Common myeloid progenitor, CD34-positive (primary cell): ENCODE data around the gene PTPN18.

ENCODE experiments used
- CTCF ChIA-PET: fragments of 350-600 bp; sonication (Branson Sonifier 250); formaldehyde crosslinking; loops from one replicate; lab custom pipeline; 2021; ENCODE audit warnings: antibody characterized with exemption; lab: Charles Lee
- POLR2A ChIA-PET: fragments of 350-600 bp; sonication (Branson Sonifier 250); formaldehyde crosslinking; loops from one replicate; lab custom pipeline; 2021; ENCODE audit warnings: antibody characterized with exemption; lab: Charles Lee
- DNase-seq, 3 donors: peaks; one replicate each; pipeline versions ENCODE4 v3.0.0 to v3.0.0-alpha.2; 2013
- H3K27ac ChIP-seq, 2 experiments: 1 replicate in 1 of 2; 2 replicates in 1 of 2; pipeline ENCODE4 v1.7.0; 2013; ENCODE audit warnings: inconsistent platforms in 2 of 2, low read length in 2 of 2, mild to moderate bottlenecking in 2 of 2, low read depth in 1 of 2, moderate library complexity in 1 of 2; ENCODE audit not compliant: severe bottlenecking in 2 of 2, insufficient read depth in 1 of 2, poor library complexity in 1 of 2
- H3K27me3 ChIP-seq, 5 experiments: replicated peaks in 2 of 5; 1 replicate in 3 of 5; 2 replicates in 2 of 5; pipeline versions ENCODE4 v1.6.1 to v1.7.0; 2013; ENCODE audit warnings: low read length in 4 of 5, mild to moderate bottlenecking in 2 of 5, moderate library complexity in 2 of 5, inconsistent platforms in 1 of 5; ENCODE audit not compliant: insufficient read depth in 5 of 5, control insufficient read depth in 4 of 5
- H3K36me3 ChIP-seq, 4 experiments: 1 replicate in 2 of 4; 2 replicates in 2 of 4; pipeline versions ENCODE4 v1.6.1 to v1.7.0; 2013; ENCODE audit warnings: low read length in 3 of 4, control low read depth in 1 of 4, mild to moderate bottlenecking in 1 of 4; ENCODE audit not compliant: control insufficient read depth in 4 of 4, insufficient read depth in 4 of 4
- H3K4me1 ChIP-seq, 4 experiments: 1 replicate in 3 of 4; 2 replicates in 1 of 4; pipeline versions ENCODE4 v1.6.1 to v1.7.1; 2013; ENCODE audit warnings: low read length in 3 of 4, mild to moderate bottlenecking in 3 of 4, control low read depth in 1 of 4, inconsistent platforms in 1 of 4, moderate library complexity in 1 of 4; ENCODE audit not compliant: control insufficient read depth in 4 of 4, insufficient read depth in 4 of 4; ENCODE audit errors: control extremely low read depth in 1 of 4
- H3K4me3 ChIP-seq, 7 experiments: 1 replicate in 4 of 7; 2 replicates in 3 of 7; pipeline versions ENCODE4 v1.5.1 to v1.7.0; 2013; ENCODE audit warnings: mild to moderate bottlenecking in 7 of 7, low read length in 6 of 7, moderate library complexity in 6 of 7, inconsistent platforms in 2 of 7, low read depth in 2 of 7, control low read depth in 1 of 7; ENCODE audit not compliant: insufficient read depth in 4 of 7, control insufficient read depth in 1 of 7; ENCODE audit errors: extremely low read depth in 1 of 7
- H3K9me3 ChIP-seq, 5 experiments: 1 replicate in 4 of 5; 2 replicates in 1 of 5; pipeline versions ENCODE4 v1.6.1 to v1.7.1; 2013; ENCODE audit warnings: low read length in 4 of 5, mild to moderate bottlenecking in 2 of 5, inconsistent platforms in 1 of 5, low read depth in 1 of 5, moderate library complexity in 1 of 5; ENCODE audit not compliant: control insufficient read depth in 4 of 5, insufficient read depth in 2 of 5; ENCODE audit errors: control extremely low read depth in 1 of 5
- WGBS: methylation state at CpG from one replicate; pipeline ENCODE4 v1.1.5; 2013; ENCODE audit not compliant: insufficient coverage; 5-methylcytosine and 5-hydroxymethylcytosine counted together

Gene PTPN18

GRCh38 chr2:130335226-130335625 lies 20.6 kb upstream of the PTPN18 start:
- H3K36me3 ChIP-seq: peaks cover 0 to 17% (median 16%) of the 10 kb centered on the region in 4 experiments
- H3K4me3 ChIP-seq: no peak overlapping the region
- no peak overlapping the region for H3K27ac ChIP-seq
- H3K9me3 ChIP-seq: peaks cover 0 to 2% (median 1%) of the 10 kb centered on the region in 5 experiments
- POLR2A ChIA-PET: no interaction called here
- peaks cover 0 to 22% (median 5%) of the 10 kb centered on the region in 5 experiments for H3K27me3 ChIP-seq
- CTCF ChIA-PET: no interaction called here
- no peak for DNase-seq
- H3K4me1 ChIP-seq: peaks cover 0 to 9% (median 3%) of the 10 kb centered on the region in 4 experiments

- peaks cover 0 to 2% (median 1%) of the 10 kb centered on the region in 5 experiments for H3K9me3 ChIP-seq
- no peak overlapping the region for H3K27ac ChIP-seq
- 93% methylated on average over 9 of the region's 13 CpGs for WGBS
- H3K4me3 ChIP-seq: no peak overlapping the region
- ChIA-PET POLR2A (no interaction called here), CTCF (no interaction called here)
- H3K27me3 ChIP-seq: peaks cover 0 to 12% (median 4%) of the 10 kb centered on the region in 5 experiments
- H3K4me1 ChIP-seq: peaks cover 2 to 16% (median 6%) of the 10 kb centered on the region in 4 experiments
- H3K36me3 ChIP-seq: peaks cover 0 to 19% (median 17%) of the 10 kb centered on the region in 4 experiments
- no peak for DNase-seq
Measured at GRCh38 chr2:130336150-130336876, 19.5 kb upstream of the PTPN18 start.

- H3K27me3 ChIP-seq: peaks cover 0 to 6% (median 0%) of the 10 kb centered on the region in 5 experiments
- H3K4me3 ChIP-seq: peak overlapping the region in 3 of 7 experiments; percentile 27 to 69 (median 65)
- DNase-seq: peak in 2 of 3 donors; percentile 76 to 77
- ChIA-PET CTCF (no interaction called here), POLR2A (no interaction called here)
- H3K27ac ChIP-seq: no peak overlapping the region
- peaks cover 0 to 19% (median 17%) of the 10 kb centered on the region in 4 experiments for H3K36me3 ChIP-seq
- peaks cover 2 to 19% (median 8%) of the 10 kb centered on the region in 4 experiments for H3K4me1 ChIP-seq
- peaks cover 0 to 2% (median 1%) of the 10 kb centered on the region in 5 experiments for H3K9me3 ChIP-seq
- 64% methylated on average over 27 of the region's 29 CpGs for WGBS
Measured at GRCh38 chr2:130336877-130337734, 18.8 kb upstream of the PTPN18 start.

GRCh38 chr2:130337735-130338325 lies 18.0 kb upstream of the PTPN18 start:
- Histone ChIP-seq H3K27ac (no peak overlapping the region), H3K9me3 (peaks cover 0 to 2% (median 1%) of the 10 kb centered on the region in 5 experiments), H3K4me1 (peaks cover 0 to 19% (median 5%) of the 10 kb centered on the region in 4 experiments), H3K27me3 (peaks cover 0 to 3% (median 0%) of the 10 kb centered on the region in 5 experiments), H3K4me3 (peak overlapping the region in 2 of 7 experiments; percentile 65 to 69), H3K36me3 (peaks cover 0 to 19% (median 17%) of the 10 kb centered on the region in 4 experiments)
- WGBS: 100% methylated on average over 2 of the region's 8 CpGs
- no peak for DNase-seq
- ChIA-PET CTCF (no interaction called here), POLR2A (no interaction called here)

- peaks cover 0 to 3% (median 0%) of the 10 kb centered on the region in 5 experiments for H3K27me3 ChIP-seq
- H3K4me3 ChIP-seq: no peak overlapping the region
- CTCF ChIA-PET: no interaction called here
- peaks cover 0 to 19% (median 17%) of the 10 kb centered on the region in 4 experiments for H3K36me3 ChIP-seq
- no peak overlapping the region for H3K27ac ChIP-seq
- 95% methylated on average over 12 of the region's 12 CpGs for WGBS
- no peak for DNase-seq
- POLR2A ChIA-PET: no interaction called here
- peaks cover 0 to 2% (median 1%) of the 10 kb centered on the region in 5 experiments for H3K9me3 ChIP-seq
- H3K4me1 ChIP-seq: peaks cover 2 to 22% (median 12%) of the 10 kb centered on the region in 4 experiments
Measured at GRCh38 chr2:130338793-130339345, 17.0 kb upstream of the PTPN18 start.

- CTCF ChIA-PET: interaction anchor here (1.1 to 2.6 kb wide), 2 partner anchors 9 to 33 kb away, joined by 3 to 7 read pairs; no protein-coding TSS in a partner anchor
- Histone ChIP-seq H3K4me3 (no peak overlapping the region), H3K27ac (no peak overlapping the region), H3K36me3 (peaks cover 2 to 27% (median 25%) of the 10 kb centered on the region in 4 experiments), H3K9me3 (peaks cover 0 to 2% (median 0%) of the 10 kb centered on the region in 5 experiments), H3K27me3 (peaks cover 0 to 3% (median 0%) of the 10 kb centered on the region in 5 experiments), H3K4me1 (peaks cover 2 to 23% (median 12%) of the 10 kb centered on the region in 4 experiments)
- 100% methylated on average over 8 of the region's 10 CpGs for WGBS
- DNase-seq: no peak
- POLR2A ChIA-PET: no interaction called here
Measured at GRCh38 chr2:130339885-130340745, 15.7 kb upstream of the PTPN18 start.
